GM12878 (cell line): ENCODE results near the gene ANTXR2. TPM values are rescaled to one million over a fixed set of nuclear protein-coding genes. Genes with fewer than 3 reads are reported as not detected.

Source experiments
- ATAC-seq: fragments of 200-7000 bp; cut with Tn5 transposase; 3 replicates; pipeline ENCODE4 v1.9.1; 2020; ENCODE audit warnings: mild to moderate bottlenecking, moderate library complexity
- BruUV-seq: library from RNA; stranded (reverse); fragments of 400-500 nt; replicated peaks from 2 replicates; lab custom pipeline; 2021; lab: Mats Ljungman, UMichigan
- CTCF ChIA-PET: fragments of 300-600 bp; sonication (Branson Sonifier 250); formaldehyde crosslinking; extraction: SDS; loops from one replicate; lab custom pipeline; 2021; ENCODE audit warnings: inconsistent platforms; lab: Yijun Ruan, JAX
- POLR2A ChIA-PET: fragments of 350-600 bp; formaldehyde crosslinking; extraction: SDS; loops from one replicate; lab custom pipeline; 2021; ENCODE audit warnings: inconsistent platforms; lab: Charles Lee
- RAD21 ChIA-PET: fragments of 300-600 bp; sonication (Branson Sonifier 250); formaldehyde crosslinking; loops from one replicate; lab custom pipeline; 2023; ENCODE audit warnings: antibody characterized with exemption; ENCODE audit not compliant: unreplicated experiment; lab: Charles Lee
- SMC1A ChIA-PET: fragments of 300-600 bp; sonication (Branson Sonifier 250); formaldehyde crosslinking; loops from one replicate; lab custom pipeline; 2023; ENCODE audit not compliant: unreplicated experiment, uncharacterized antibody; lab: Charles Lee
- DNase-seq: peaks from one replicate; pipeline ENCODE4 v3.0.0-alpha.2; 2011; ENCODE audit warnings: low read depth, low spot score
- FAIRE-seq: peaks from 3 replicates; lab custom pipeline; 2011; peaks lifted over from hg19 to GRCh38; lab: Jason Lieb, UNC
- H2AFZ ChIP-seq: 2 replicates; pipeline ENCODE4 v1.6.0; 2011; ENCODE audit warnings: low read depth, low read length, control low read depth; ENCODE audit not compliant: control insufficient read depth
- H3K27ac ChIP-seq: 2 replicates; pipeline ENCODE4 v1.5.1; 2011; ENCODE audit warnings: control low read depth; ENCODE audit not compliant: control insufficient read depth, insufficient read depth
- H3K27me3 ChIP-seq, 2 experiments: replicated peaks in 1 of 2; 2 replicates each; pipeline versions ENCODE4 v1.6.0 to v1.6.1; 2011; ENCODE audit warnings: low read length in 1 of 2; ENCODE audit not compliant: control insufficient read depth in 2 of 2, insufficient read depth in 2 of 2
- H3K36me3 ChIP-seq, 2 experiments: 2 replicates each; pipeline ENCODE4 v1.5.1; 2011; ENCODE audit warnings: low read length in 1 of 2; ENCODE audit not compliant: control insufficient read depth in 2 of 2, insufficient read depth in 2 of 2
- H3K4me1 ChIP-seq: 2 replicates; pipeline ENCODE4 v1.6.1; 2011; ENCODE audit warnings: mild to moderate bottlenecking, low read length, moderate library complexity, mixed read lengths; ENCODE audit not compliant: control insufficient read depth, insufficient read depth
- H3K4me2 ChIP-seq: 2 replicates; pipeline ENCODE4 v1.6.0; 2011; ENCODE audit warnings: control low read depth; ENCODE audit not compliant: control insufficient read depth, insufficient read depth
- H3K4me3 ChIP-seq: fragments of 200-600 bp; sonication (generic); 2 replicates; pipeline ENCODE4 v1.5.1; 2016
- H3K79me2 ChIP-seq: 2 replicates; pipeline ENCODE4 v1.6.0; 2011; ENCODE audit warnings: low read length; ENCODE audit not compliant: control insufficient read depth, insufficient read depth
- H3K9ac ChIP-seq: 2 replicates; pipeline ENCODE4 v1.8.0; 2011; ENCODE audit warnings: low read length, control low read depth, mixed read lengths; ENCODE audit not compliant: control insufficient read depth, insufficient read depth
- H3K9me3 ChIP-seq: replicated peaks from 3 replicates; pipeline ENCODE4 v1.5.1; 2011; ENCODE audit warnings: mild to moderate bottlenecking, low read length; ENCODE audit not compliant: control insufficient read depth, insufficient read depth
- H4K20me1 ChIP-seq: 2 replicates; pipeline ENCODE4 v1.6.0; 2011; ENCODE audit not compliant: control insufficient read depth, insufficient read depth
- CREM ChIP-seq: IDR thresholded peaks from 2 replicates; pipeline ENCODE4 v1.6.1; 2014; ENCODE audit warnings: antibody characterized with exemption, low read depth
- E4F1 ChIP-seq: fragments of 450-650 bp; IDR thresholded peaks from 2 replicates; pipeline ENCODE4 v1.6.1; 2018; ENCODE audit warnings: borderline replicate concordance, mild to moderate bottlenecking; ENCODE audit not compliant: partially characterized antibody
- FOXK2 ChIP-seq: fragments of 450-650 bp; IDR thresholded peaks from 2 replicates; pipeline ENCODE4 v1.6.1; 2017; ENCODE audit warnings: mild to moderate bottlenecking, moderate library complexity
- HDGF ChIP-seq: fragments of 450-650 bp; IDR thresholded peaks from 2 replicates; pipeline ENCODE4 v1.6.1; 2016; ENCODE audit warnings: antibody characterized with exemption
- KDM1A ChIP-seq: fragments of 200-600 bp; sonication (generic); IDR thresholded peaks from 2 replicates; pipeline ENCODE4 v1.6.1; 2016; ENCODE audit warnings: borderline replicate concordance
- LARP7 ChIP-seq: fragments of 450-650 bp; IDR thresholded peaks from 2 replicates; pipeline ENCODE4 v1.6.1; 2017; ENCODE audit warnings: mild to moderate bottlenecking
- MLLT1 ChIP-seq: fragments of 450-650 bp; IDR thresholded peaks from 2 replicates; pipeline ENCODE4 v1.6.1; 2016; ENCODE audit warnings: mild to moderate bottlenecking
- PAX8 ChIP-seq: fragments of 450-650 bp; IDR thresholded peaks from 2 replicates; pipeline ENCODE4 v1.6.1; 2017; ENCODE audit warnings: mild to moderate bottlenecking, moderate library complexity
- RELA ChIP-seq: fragments of 450-650 bp; IDR thresholded peaks from 2 replicates; pipeline ENCODE4 v1.8.0; 2014; ENCODE audit warnings: borderline replicate concordance; ENCODE audit not compliant: partially characterized antibody
- RELB ChIP-seq: fragments of 450-650 bp; IDR thresholded peaks from 2 replicates; pipeline ENCODE4 v1.6.1; 2017; ENCODE audit warnings: low read depth, mild to moderate bottlenecking, moderate library complexity
- SREBF2 ChIP-seq: IDR thresholded peaks from 2 replicates; pipeline ENCODE4 v1.6.1; 2012; ENCODE audit warnings: mild to moderate bottlenecking, low read length
- TCF12 ChIP-seq: IDR thresholded peaks from 2 replicates; pipeline ENCODE4 v1.6.1; 2011; ENCODE audit warnings: low read depth, mild to moderate bottlenecking, low read length
- ZBED1 ChIP-seq: IDR thresholded peaks from 2 replicates; pipeline ENCODE4 v1.6.1; 2016; ENCODE audit warnings: borderline replicate concordance
- ZNF622 ChIP-seq: fragments of 450-650 bp; IDR thresholded peaks from 2 replicates; pipeline ENCODE4 v1.6.1; 2017; ENCODE audit warnings: mild to moderate bottlenecking, inconsistent platforms
- WGBS: methylation state at CpG from one replicate; pipeline ENCODE4 v1.1.6; 2016; ENCODE audit warnings: low lambda C conversion rate; ENCODE audit not compliant: insufficient replicate concordance, insufficient coverage; ENCODE audit errors: missing lambda C conversion rate; 5-methylcytosine and 5-hydroxymethylcytosine counted together
- in situ Hi-C: fragments of 300-500 bp; cut with MboI; formaldehyde crosslinking; loops from 9 replicates; pipeline ENCODE4 v1.14.3; 2018; ENCODE audit warnings: mixed read lengths
- intact Hi-C: fragments of 100-400 bp; cut with micrococcal nuclease; formaldehyde crosslinking; loops from one replicate; pipeline ENCODE4 v1.14.2; 2022; ENCODE audit not compliant: unreplicated experiment
- polyA plus RNA-seq, 11 experiments: library from polyadenylated mRNA; depleted of rRNA in 4 of 11; unstranded in 6 of 11; stranded (reverse) in 5 of 11; fragments of >200 nt; fragmentation: Nextera tagmentation in 4 of 11; fragmentation: Illumina TruSeq in 1 of 11; extraction: Ambion mirVana in 4 of 11; extraction: Trizol in 1 of 11; gene quantifications; 1 replicate in 1 of 11; 2 replicates in 10 of 11; pipeline versions ENCODE4 v1.2.1 to v1.2.3, GENCODE V29; 2011 to 2016; ENCODE audit warnings: inconsistent platforms in 2 of 11, missing spikeins in 2 of 11, low read depth in 1 of 11
- total RNA-seq, 4 experiments: library from RNA; depleted of rRNA in 3 of 4; stranded (reverse); fragments of >200 nt in 3 of 4; fragmentation: Illumina TruSeq in 1 of 4; extraction: Trizol in 1 of 4; gene quantifications; 2 replicates each; pipeline versions ENCODE4 v1.2.1 to v1.2.3, GENCODE V29; 2013 to 2021

Gene ANTXR2
- total and polyA plus RNA-seq, 10 of the 15 experiments (the other 5 are each of a cell fraction or from before 2014, with no cell fraction given) = 1.4 to 8.9 (median 5.7) TPM

GRCh38 chr4:80006935-80007744, 65.9 kb downstream of the ANTXR2 start (continued):
- TF ChIP-seq SREBF2 = no peak
- TF ChIP-seq KDM1A = no peak
- TF ChIP-seq FOXK2 = no peak
- no peak for TF ChIP-seq TCF12
- TF ChIP-seq LARP7 = no peak
- no peak for TF ChIP-seq HDGF
- TF ChIP-seq MLLT1 = no peak

GRCh38 chr4:80005863-80006262, 67.2 kb downstream of the ANTXR2 start:
- H3K79me2 ChIP-seq = no peaks in the 10 kb centered on the region
- H3K4me2 ChIP-seq = no peak overlapping the region
- TF ChIP-seq RELB (no peak), CREM (no peak), ZBED1 (no peak), E4F1 (no peak), ZNF622 (no peak), RELA (no peak), PAX8 (no peak)
- TF ChIP-seq, all 136 proteins: peak for 0
- FAIRE-seq = no peak
- Histone ChIP-seq H4K20me1 (no peaks in the 10 kb centered on the region), H3K9me3 (peaks cover 3% of the 10 kb centered on the region; the same call in 2 of the 3 replicates), H3K4me1 (peaks cover 10% of the 10 kb centered on the region; the same call in 1 of the 2 replicates), H3K36me3 (no peaks in the 10 kb centered on the region), H3K9ac (no peak overlapping the region), H3K27ac (no peak overlapping the region), H3K4me3 (no peak overlapping the region), H3K27me3 (no peaks in the 10 kb centered on the region), H2AFZ (no peak overlapping the region)
- ChIA-PET CTCF (interaction anchor here (1.0 kb wide), 1 partner anchor 206 kb away, joined by 3 read pairs; no protein-coding TSS in a partner anchor), RAD21 (no interaction called here), SMC1A (no interaction called here), POLR2A (no interaction called here)
- DNase-seq = no peak
- intact Hi-C loops = no loop called here
- in situ Hi-C loops = no loop called here
- ATAC-seq = no peak
- 100% methylated on average over 3 of the region's 3 CpGs for WGBS
- no TSS peak for BruUV-seq
